Kidney epithelial cell (primary cell): ENCODE data around the gene SYTL2. TPM values are rescaled to one million over a fixed set of nuclear protein-coding genes. Genes with fewer than 3 reads are reported as not detected.

Source experiments
- DNase-seq: peaks from one replicate; pipeline ENCODE4 v3.0.0-alpha.2; 2010; ENCODE audit warnings: low read depth
- H3K27me3 ChIP-seq: 2 replicates; pipeline ENCODE4 v1.6.0; 2011; ENCODE audit warnings: low read length; ENCODE audit not compliant: control insufficient read depth, insufficient read depth
- H3K36me3 ChIP-seq: 2 replicates; pipeline ENCODE4 v1.5.1; 2011; ENCODE audit warnings: low read length; ENCODE audit not compliant: control insufficient read depth, insufficient read depth
- H3K4me3 ChIP-seq: 2 replicates; pipeline ENCODE4 v1.5.1; 2011; ENCODE audit warnings: low read depth, mild to moderate bottlenecking, control low read depth, low read length
- total RNA-seq: library from RNA; depleted of rRNA; stranded (reverse); fragments of >200 nt; gene quantifications from 2 replicates; pipeline ENCODE4 v1.2.3, GENCODE V29; 2015
- TF ChIP-seq, protein P1 (sequence below): IDR thresholded peaks from 2 replicates; pipeline ENCODE4 v1.5.1; 2011; ENCODE audit warnings: mild to moderate bottlenecking, moderate library complexity, low read length, control low read depth, inconsistent platforms; ENCODE audit not compliant: insufficient read depth, poor library complexity, severe bottlenecking

SYTL2 gene
- total RNA-seq, 1 donor from 2014 or later, result 7.5 TPM

DNA sequence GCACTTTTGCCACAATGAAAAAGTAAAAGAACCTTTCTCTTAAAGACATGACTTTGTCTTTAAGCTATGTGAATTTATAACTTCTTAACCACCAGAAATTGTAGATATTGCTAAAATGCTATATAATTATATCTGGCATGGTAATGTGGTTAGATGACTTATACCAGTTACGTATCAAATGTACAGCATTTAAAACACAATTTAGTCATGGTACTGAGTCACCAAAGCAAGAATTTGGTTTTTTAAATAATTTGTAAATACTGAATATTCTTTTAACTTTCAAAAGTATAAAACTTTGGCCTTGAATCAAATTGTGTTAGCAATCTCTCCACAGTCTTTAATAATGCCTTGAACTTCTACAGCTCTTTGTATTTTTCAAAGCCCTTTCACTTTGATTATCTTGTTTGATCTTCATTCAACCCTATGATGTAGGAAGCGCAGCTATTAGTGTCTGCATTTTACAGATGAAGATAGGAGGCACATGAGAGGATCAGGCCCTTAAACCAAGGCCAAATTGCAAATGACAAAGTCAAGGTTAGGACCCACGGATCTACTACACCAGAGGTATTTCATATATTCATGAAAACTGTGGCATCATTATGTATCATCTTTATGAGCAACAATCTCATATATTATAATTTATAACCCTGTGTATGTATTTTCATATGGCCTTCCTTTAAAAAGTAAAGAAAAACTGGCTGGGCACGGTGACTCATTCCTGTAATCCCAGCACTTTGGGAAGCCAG, 4.4 kb upstream of the SYTL2 start:
- H3K4me3 ChIP-seq, result no peak overlapping the region
- TF ChIP-seq, protein P1, sequence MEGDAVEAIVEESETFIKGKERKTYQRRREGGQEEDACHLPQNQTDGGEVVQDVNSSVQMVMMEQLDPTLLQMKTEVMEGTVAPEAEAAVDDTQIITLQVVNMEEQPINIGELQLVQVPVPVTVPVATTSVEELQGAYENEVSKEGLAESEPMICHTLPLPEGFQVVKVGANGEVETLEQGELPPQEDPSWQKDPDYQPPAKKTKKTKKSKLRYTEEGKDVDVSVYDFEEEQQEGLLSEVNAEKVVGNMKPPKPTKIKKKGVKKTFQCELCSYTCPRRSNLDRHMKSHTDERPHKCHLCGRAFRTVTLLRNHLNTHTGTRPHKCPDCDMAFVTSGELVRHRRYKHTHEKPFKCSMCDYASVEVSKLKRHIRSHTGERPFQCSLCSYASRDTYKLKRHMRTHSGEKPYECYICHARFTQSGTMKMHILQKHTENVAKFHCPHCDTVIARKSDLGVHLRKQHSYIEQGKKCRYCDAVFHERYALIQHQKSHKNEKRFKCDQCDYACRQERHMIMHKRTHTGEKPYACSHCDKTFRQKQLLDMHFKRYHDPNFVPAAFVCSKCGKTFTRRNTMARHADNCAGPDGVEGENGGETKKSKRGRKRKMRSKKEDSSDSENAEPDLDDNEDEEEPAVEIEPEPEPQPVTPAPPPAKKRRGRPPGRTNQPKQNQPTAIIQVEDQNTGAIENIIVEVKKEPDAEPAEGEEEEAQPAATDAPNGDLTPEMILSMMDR, result no peak
- DNase-seq, result no peak

DNA sequence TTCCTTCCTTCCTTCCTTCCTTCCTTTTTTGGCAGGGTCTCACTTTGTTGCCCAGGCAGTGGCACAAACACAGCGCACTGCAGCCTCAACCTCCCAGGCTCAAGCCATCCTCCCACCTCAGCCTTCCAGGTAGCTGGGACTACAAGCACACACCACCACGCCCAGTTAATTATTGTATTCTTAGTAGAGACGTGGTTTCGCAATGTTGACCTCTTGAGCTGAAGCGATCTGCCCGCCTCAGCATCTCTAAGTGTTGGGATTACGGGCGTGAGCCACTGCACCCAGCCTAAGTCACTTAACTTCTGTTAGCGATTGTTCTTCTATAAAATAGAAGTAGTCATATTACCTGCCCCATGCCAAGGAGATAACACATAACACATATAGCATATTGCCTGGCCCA, 2.8 kb upstream of the SYTL2 start:
- Histone ChIP-seq H3K27me3 (no peaks in the 10 kb centered on the region), H3K36me3 (no peaks in the 10 kb centered on the region), H3K4me3 (no peak overlapping the region)
- TF ChIP-seq, protein P1, result no peak
- no peak for DNase-seq

More for the DNA sequence above, 4.4 kb upstream of the SYTL2 start:
- Histone ChIP-seq H3K36me3 (no peaks in the 10 kb centered on the region), H3K27me3 (no peaks in the 10 kb centered on the region)

DNA sequence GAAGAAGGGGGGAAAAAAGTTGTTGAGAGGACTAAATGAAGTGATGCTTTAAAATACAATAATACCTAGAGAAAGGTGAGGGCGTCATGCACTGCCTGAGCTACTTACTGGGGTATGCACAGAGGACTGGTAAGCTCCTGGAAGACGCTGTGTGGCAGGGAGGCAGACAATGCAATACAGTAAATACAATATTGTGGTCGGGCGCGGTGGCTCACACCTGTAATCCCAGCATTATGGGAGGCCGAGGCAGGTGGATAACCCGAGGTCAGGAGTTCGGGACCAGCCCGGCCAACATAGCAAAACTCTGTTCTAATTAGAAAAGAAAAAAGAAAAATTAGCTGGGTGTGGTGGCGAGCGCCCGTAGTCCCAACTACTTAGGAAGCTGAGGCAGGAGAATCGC, 683 bp upstream of the SYTL2 start:
- H3K27me3 ChIP-seq, result no peaks in the 10 kb centered on the region
- H3K36me3 ChIP-seq, result no peaks in the 10 kb centered on the region
- peak overlapping the region; percentile 41 for H3K4me3 ChIP-seq
- TF ChIP-seq, protein P1, result no peak
- no peak for DNase-seq

DNA sequence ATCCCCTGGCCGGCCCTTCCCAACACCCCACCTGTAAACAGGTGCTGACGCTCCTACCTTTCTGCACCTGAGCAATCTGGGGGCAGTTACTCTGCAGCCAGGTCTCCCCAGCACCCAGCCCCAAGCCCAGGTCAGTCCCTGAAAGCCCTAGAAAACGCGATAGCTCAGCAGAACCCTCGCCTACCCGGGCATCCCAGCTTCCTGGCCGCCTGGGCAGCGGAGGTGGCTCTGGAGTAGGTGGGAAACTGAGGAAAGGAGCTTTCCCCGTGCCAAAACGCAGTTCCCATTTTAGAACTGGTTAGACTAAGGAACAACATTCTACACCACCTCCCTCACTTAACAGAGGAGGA, 445 bp downstream of the SYTL2 start:
- H3K36me3 ChIP-seq, result no peaks in the 10 kb centered on the region
- peak overlapping the region; percentile 41 for H3K4me3 ChIP-seq
- DNase-seq, result no peak
- no peaks in the 10 kb centered on the region for H3K27me3 ChIP-seq
- TF ChIP-seq, protein P1, result no peak

DNA sequence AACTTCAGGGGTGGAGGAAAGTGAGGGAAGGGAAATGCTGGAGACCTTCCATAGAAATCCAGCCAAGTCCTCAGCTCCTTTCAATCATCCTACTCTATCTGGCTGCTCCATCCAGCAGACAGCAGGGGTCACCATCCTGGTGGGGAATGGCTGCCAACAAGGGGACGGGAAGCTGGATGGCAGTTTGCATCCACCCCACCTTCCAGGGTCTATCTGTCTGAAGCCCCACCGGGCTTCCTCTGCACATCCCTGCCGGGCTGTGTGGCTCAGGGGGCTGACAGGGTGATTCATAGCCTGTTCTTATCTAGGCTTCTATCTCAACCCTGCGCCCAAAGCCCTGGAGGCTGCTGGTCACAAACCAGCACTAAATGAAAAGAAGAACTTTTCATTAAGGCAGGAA, 1.1 kb downstream of the SYTL2 start:
- no peak for DNase-seq
- H3K36me3 ChIP-seq, result no peaks in the 10 kb centered on the region
- TF ChIP-seq, protein P1, result peak; percentile 57
- H3K27me3 ChIP-seq, result no peaks in the 10 kb centered on the region
- peak overlapping the region; percentile 41 for H3K4me3 ChIP-seq

DNA sequence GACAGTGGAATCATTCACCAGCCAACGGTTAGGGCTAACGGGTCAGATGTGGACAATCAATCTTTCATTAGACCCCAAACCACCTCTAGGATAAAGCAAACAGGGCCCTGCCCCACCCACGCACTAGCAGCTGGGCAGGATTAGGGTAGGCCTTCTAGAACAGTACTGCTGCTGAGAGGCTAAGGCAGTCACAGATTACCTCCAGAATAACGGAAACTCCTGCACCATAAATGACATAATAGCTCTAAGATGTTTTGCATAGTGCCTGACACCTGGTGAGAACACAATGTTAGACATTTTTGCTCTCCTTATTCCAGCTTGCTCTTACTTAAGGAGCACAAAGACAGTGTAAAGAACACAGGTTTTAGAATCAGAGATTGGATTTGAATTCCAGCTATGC, 1.8 kb downstream of the SYTL2 start:
- H3K36me3 ChIP-seq, result no peaks in the 10 kb centered on the region
- H3K27me3 ChIP-seq, result no peaks in the 10 kb centered on the region
- DNase-seq, result no peak
- H3K4me3 ChIP-seq, result no peak overlapping the region
- TF ChIP-seq, protein P1, result no peak
